GM23338 (cell line): ENCODE data around the gene HECTD2. TPM values are rescaled to one million over a fixed set of nuclear protein-coding genes. Genes with fewer than 3 reads are reported as not detected.
A peak's percentile ranks its signal among the peaks of the same experiment; 100 is the strongest.

Source experiments
- ATAC-seq: fragments of 200-7000 bp; cut with Tn5 transposase; 3 replicates; pipeline ENCODE4 v1.9.1; 2020
- DNase-seq: peaks from one replicate; pipeline ENCODE4 v3.0.0-alpha.2; 2015; ENCODE audit warnings: low spot score
- H2AFZ ChIP-seq: fragments of 200-600 bp; sonication (generic); 2 replicates; pipeline ENCODE4 v1.8.0; 2016; ENCODE audit warnings: antibody characterized with exemption, mild to moderate bottlenecking, moderate library complexity
- H3F3A ChIP-seq: fragments of 200-600 bp; sonication (generic); replicated peaks from 2 replicates; pipeline ENCODE4 v1.8.0; 2017; ENCODE audit warnings: antibody characterized with exemption, mixed run types, low read depth
- H3K27ac ChIP-seq: fragments of 200-600 bp; sonication (generic); 2 replicates; pipeline ENCODE4 v1.6.1; 2016; ENCODE audit warnings: low read depth
- H3K27me3 ChIP-seq: fragments of 200-600 bp; sonication (generic); 2 replicates; pipeline ENCODE4 v1.8.0; 2016; ENCODE audit warnings: mild to moderate bottlenecking, mixed run types, moderate library complexity; ENCODE audit not compliant: insufficient read depth
- H3K36me3 ChIP-seq: fragments of 200-600 bp; sonication (generic); 2 replicates; pipeline ENCODE4 v1.8.0; 2016; ENCODE audit warnings: mild to moderate bottlenecking; ENCODE audit not compliant: insufficient read depth
- H3K4me1 ChIP-seq: fragments of 200-600 bp; sonication (generic); 2 replicates; pipeline ENCODE4 v1.8.0; 2016; ENCODE audit warnings: mild to moderate bottlenecking, moderate library complexity; ENCODE audit not compliant: insufficient read depth
- H3K4me2 ChIP-seq: fragments of 200-600 bp; sonication (generic); 2 replicates; pipeline ENCODE4 v1.7.1; 2017; ENCODE audit warnings: mixed run types
- H3K4me3 ChIP-seq: fragments of 200-600 bp; sonication (generic); 2 replicates; pipeline ENCODE4 v1.6.1; 2016; ENCODE audit warnings: mixed run types
- H3K79me2 ChIP-seq: fragments of 200-600 bp; sonication (generic); replicated peaks from 2 replicates; pipeline ENCODE4 v1.8.0; 2017; ENCODE audit warnings: mild to moderate bottlenecking; ENCODE audit not compliant: insufficient read depth
- H3K9me2 ChIP-seq: fragments of 200-600 bp; sonication (generic); 2 replicates; pipeline ENCODE4 v1.8.0; 2017; ENCODE audit not compliant: insufficient read depth
- H4K20me1 ChIP-seq: fragments of 200-600 bp; sonication (generic); replicated peaks from 2 replicates; pipeline ENCODE4 v1.8.0; 2017; ENCODE audit warnings: mild to moderate bottlenecking; ENCODE audit not compliant: insufficient read depth
- H3K27ac Mint-ChIP-seq: 2 replicates; pipeline ENCODE4 v1.8.0; 2020; ENCODE audit warnings: inconsistent platforms, mild to moderate bottlenecking, moderate library complexity, mixed read lengths
- H3K27me3 Mint-ChIP-seq: 3 replicates; pipeline ENCODE4 v1.8.0; 2022; ENCODE audit warnings: low read depth, mild to moderate bottlenecking, moderate library complexity, mixed read lengths, inconsistent platforms; ENCODE audit not compliant: insufficient read depth, poor library complexity
- H3K36me3 Mint-ChIP-seq: 3 replicates; pipeline ENCODE4 v1.8.0; 2021; ENCODE audit warnings: low read depth, mild to moderate bottlenecking, inconsistent platforms, moderate library complexity, mixed read lengths
- H3K4me1 Mint-ChIP-seq: 3 replicates; pipeline ENCODE4 v1.8.0; 2020; ENCODE audit warnings: mild to moderate bottlenecking, inconsistent platforms, mixed read lengths
- H3K4me3 Mint-ChIP-seq: 3 replicates; pipeline ENCODE4 v1.8.0; 2021; ENCODE audit warnings: moderate library complexity, mild to moderate bottlenecking, inconsistent platforms, mixed read lengths
- H3K9me3 Mint-ChIP-seq: 3 replicates; pipeline ENCODE4 v1.8.0; 2020; ENCODE audit warnings: moderate library complexity, mild to moderate bottlenecking, inconsistent platforms, mixed read lengths
- CREB1 ChIP-seq: fragments of 250-450 bp; sonication (Bioruptor Pico); IDR thresholded peaks from 2 replicates; pipeline ENCODE4 v1.5.0; 2020; ENCODE audit warnings: low read depth, mild to moderate bottlenecking, moderate library complexity
- CTCF ChIP-seq, 2 experiments: fragments of 200-600 bp in 1 of 2; sonication (generic) in 1 of 2; conservative IDR thresholded peaks; 2 replicates each; pipeline versions ENCODE4 v1.5.1 to v1.6.1; 2016 to 2017; ENCODE audit warnings: antibody characterized with exemption in 2 of 2, low read depth in 2 of 2, mild to moderate bottlenecking in 2 of 2, moderate library complexity in 1 of 2
- ETS1 ChIP-seq: IDR thresholded peaks from 2 replicates; pipeline ENCODE4 v1.6.1; 2016; ENCODE audit warnings: antibody characterized with exemption
- EZH2 ChIP-seq: fragments of 200-600 bp; sonication (generic); IDR thresholded peaks from one replicate; pipeline ENCODE4 v1.8.0; 2017; ENCODE audit warnings: antibody characterized with exemption, mild to moderate bottlenecking, low read depth; ENCODE audit not compliant: unreplicated experiment
- EZH2phosphoT487 ChIP-seq: fragments of 200-600 bp; sonication (generic); IDR thresholded peaks from one replicate; pipeline ENCODE4 v1.8.1; 2018; ENCODE audit warnings: antibody characterized with exemption; ENCODE audit not compliant: unreplicated experiment
- JUNB ChIP-seq: IDR thresholded peaks from one replicate; pipeline ENCODE4 v1.6.1; 2016; ENCODE audit warnings: antibody characterized with exemption; ENCODE audit not compliant: unreplicated experiment
- NANOG ChIP-seq: IDR thresholded peaks from 2 replicates; pipeline ENCODE4 v1.6.1; 2016; ENCODE audit warnings: antibody characterized with exemption, borderline replicate concordance
- POLR2AphosphoS5 ChIP-seq: IDR thresholded peaks from 2 replicates; pipeline ENCODE4 v1.6.1; 2016; ENCODE audit warnings: antibody characterized with exemption, low read depth
- REST ChIP-seq: IDR thresholded peaks from one replicate; pipeline ENCODE4 v1.6.1; 2018; ENCODE audit warnings: antibody characterized with exemption; ENCODE audit not compliant: unreplicated experiment
- STAT1 ChIP-seq: IDR thresholded peaks from one replicate; pipeline ENCODE4 v1.6.1; 2016; ENCODE audit warnings: antibody characterized with exemption; ENCODE audit not compliant: unreplicated experiment
- ZNF114 ChIP-seq: fragments of 250-450 bp; sonication (Bioruptor Pico); IDR thresholded peaks from 2 replicates; pipeline ENCODE4 v1.5.0; 2020; ENCODE audit warnings: mild to moderate bottlenecking, moderate library complexity
- ZNF331 ChIP-seq: fragments of 250-450 bp; sonication (Bioruptor Pico); IDR thresholded peaks from 2 replicates; pipeline ENCODE4 v1.5.0; 2020; ENCODE audit warnings: low read depth, mild to moderate bottlenecking, moderate library complexity
- ZNF462 ChIP-seq: fragments of 250-450 bp; sonication (Bioruptor Pico); IDR thresholded peaks from 2 replicates; pipeline ENCODE4 v1.5.0; 2020; ENCODE audit warnings: mild to moderate bottlenecking, moderate library complexity
- polyA plus RNA-seq: library from polyadenylated mRNA; unstranded; fragments of >200 nt; fragmentation: Nextera tagmentation; extraction: Ambion mirVana; gene quantifications from 2 replicates; pipeline ENCODE4 v1.2.1, GENCODE V29; 2016
- total RNA-seq: library from RNA; depleted of rRNA; stranded (reverse); fragments of >200 nt; shearing (Covaris generic); gene quantifications from 2 replicates; pipeline ENCODE4 v1.2.3, GENCODE V29; 2014

The HECTD2 gene
- total and polyA plus RNA-seq, 2 experiments from 2014 or later, result 8.5 to 14.4 TPM

DNA sequence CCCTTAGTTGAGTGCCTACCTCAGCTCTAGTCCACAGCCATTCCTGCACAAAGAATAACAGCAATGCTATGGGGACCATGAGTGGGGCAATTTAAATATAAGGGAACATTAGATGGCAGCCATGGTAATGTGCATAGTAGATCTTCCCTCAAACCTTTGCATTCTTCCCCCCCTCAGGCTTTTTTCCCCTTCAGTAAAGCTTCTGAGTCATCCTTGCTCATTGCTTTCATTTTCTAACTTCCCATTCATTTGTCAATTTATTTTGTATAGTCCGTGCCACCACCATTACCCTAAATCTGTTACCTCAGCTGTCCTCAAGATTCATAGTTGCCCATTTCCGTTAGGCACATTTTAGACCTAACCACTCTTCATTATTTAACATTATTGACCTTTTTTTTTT is 10.7 kb downstream of the HECTD2 start:
- no peaks in the 10 kb centered on the region for H3K36me3 Mint-ChIP-seq
- Histone ChIP-seq H3K27ac (no peak overlapping the region), H3K4me3 (no peak overlapping the region), H4K20me1 (0 out of 2 replicates have a peak, but pooled peaks cover 3% of the 10 kb centered on the region), H3K4me2 (no peak overlapping the region), H3K9me2 (no peaks in the 10 kb centered on the region), H3F3A (no peaks in the 10 kb centered on the region), H3K4me1 (no peaks in the 10 kb centered on the region), H3K36me3 (no peaks in the 10 kb centered on the region), H3K79me2 (peaks cover 27% of the 10 kb centered on the region), H2AFZ (no peak overlapping the region), H3K27me3 (no peaks in the 10 kb centered on the region)
- peaks cover 2% of the 10 kb centered on the region for H3K27me3 Mint-ChIP-seq
- H3K27ac Mint-ChIP-seq, result peak overlapping the region; percentile 4; the same call in 1 of the 2 replicates
- DNase-seq (no peak), ATAC-seq (no peak)
- H3K9me3 Mint-ChIP-seq, result no peaks in the 10 kb centered on the region
- TF ChIP-seq CTCF (conservative IDR thresholded peaks at IDR 0.05; ENCODE audit: low read depth in 2 of 2) (no peak), NANOG (no peak), ZNF114 (CRISPR knock-in tag) (no peak), CREB1 (CRISPR knock-in tag) (no peak), EZH2phosphoT487 (no peak), REST (no peak), STAT1 (no peak), ETS1 (no peak), POLR2AphosphoS5 (no peak), ZNF462 (no peak), EZH2 (no peak), JUNB (no peak), ZNF331 (no peak)
- H3K4me3 Mint-ChIP-seq, result no peak overlapping the region
- H3K4me1 Mint-ChIP-seq, result peaks cover 4% of the 10 kb centered on the region; the same call in 2 of the 3 replicates
